Right lobe of liver (tissue), 4 donors: ENCODE data around the gene ZNF165.

Source experiments
- CTCF ChIP-seq, 4 donors: fragments of 200-600 bp in 3 of 4; fragments of 450-650 bp in 1 of 4; IDR thresholded peaks; one replicate each; pipeline versions ENCODE4 v1.5.1 to v1.8.0; 2016 to 2022; ENCODE audit warnings: antibody characterized with exemption in 4 of 4, mild to moderate bottlenecking in 2 of 4
- POLR2A ChIP-seq: fragments of 450-650 bp; IDR thresholded peaks from one replicate; pipeline ENCODE4 v1.6.1; 2017; ENCODE audit warnings: antibody characterized with exemption, mild to moderate bottlenecking
- donor health status: DM: no; HTN: no; CAD: no.
- donor health status: DM: no; HTN: no; CAD: no.
- donor health status: DM: no; HTN: yes; CAD: no.

- TF ChIP-seq CTCF (IDR thresholded peaks at IDR 0.05) (no peak), POLR2A (no peak)
These were observed 41.5 kb downstream of the ZNF165 start for GRCh38 chr6:28121876-28122275.
